ENCODE results near the gene ELL2. TPM values are rescaled to one million over a fixed set of nuclear protein-coding genes. Genes with fewer than 3 reads are reported as not detected.
A peak's percentile ranks its signal among the peaks of the same experiment; 100 is the strongest.

The ELL2 gene
- total and polyA plus RNA-seq, 2 donors (not counting 1 experiment from before 2014, with no cell fraction given), result 68.5 to 121 TPM

GRCh38 chr5:95899829-95900228 is 61.8 kb downstream of the ELL2 start:
- H3K27ac ChIP-seq (ENCODE audit: insufficient read depth, low read length), result no peak overlapping the region
- H2AFZ ChIP-seq (ENCODE audit: low read length), result no peak overlapping the region
- H3K27me3 ChIP-seq (ENCODE audit: control insufficient read depth, insufficient read depth, low read length), result no peaks in the 10 kb centered on the region
- peaks cover 14% of the 10 kb centered on the region for H3K36me3 ChIP-seq (ENCODE audit: control insufficient read depth, insufficient read depth, low read length)
- H3K4me2 ChIP-seq (ENCODE audit: extremely low read depth, insufficient read depth, low read length), result no peak overlapping the region
- no peak for TF ChIP-seq EZH2 (IDR thresholded peaks at IDR 0.05; ENCODE audit: low read length, missing control alignments)
- no peak for TF ChIP-seq CTCF (conservative IDR thresholded peaks at IDR 0.05 in 1 of 2, IDR thresholded peaks at IDR 0.05 in 1 of 2; ENCODE audit: low read depth in 1 of 2, low read length in 2 of 2)
- H3K4me1 ChIP-seq (ENCODE audit: control insufficient read depth, extremely low read depth, insufficient read depth, low read length), result no peaks in the 10 kb centered on the region
- no peak overlapping the region for H3K9ac ChIP-seq (ENCODE audit: insufficient read depth, low read length)
- DNase-seq (ENCODE audit: low read depth in 2 of 2), result no peak
- H3K4me3 ChIP-seq (replicated peaks in 1 of 4; ENCODE audit: control extremely low read depth in 1 of 4, insufficient read depth in 1 of 4, low read depth in 3 of 4, low read length in 4 of 4), result no peak overlapping the region
- H3K79me2 ChIP-seq (ENCODE audit: control insufficient read depth, insufficient read depth, low read length), result peaks cover 6% of the 10 kb centered on the region
- no peaks in the 10 kb centered on the region for H4K20me1 ChIP-seq (ENCODE audit: control insufficient read depth, extremely low read depth, insufficient read depth, low read length)
- H3K9me3 ChIP-seq (ENCODE audit: control insufficient read depth, insufficient read depth, low read depth, low read length), result no peaks in the 10 kb centered on the region

GRCh38 chr5:95899006-95899405 is 62.6 kb downstream of the ELL2 start:
- Histone ChIP-seq H3K27me3 (ENCODE audit: control insufficient read depth, insufficient read depth, low read length) (no peaks in the 10 kb centered on the region), H3K4me1 (ENCODE audit: control insufficient read depth, extremely low read depth, insufficient read depth, low read length) (no peaks in the 10 kb centered on the region), H3K9ac (ENCODE audit: insufficient read depth, low read length) (no peak overlapping the region), H3K4me2 (ENCODE audit: extremely low read depth, insufficient read depth, low read length) (no peak overlapping the region), H3K9me3 (ENCODE audit: control insufficient read depth, insufficient read depth, low read depth, low read length) (no peaks in the 10 kb centered on the region), H3K27ac (ENCODE audit: insufficient read depth, low read length) (no peak overlapping the region), H3K4me3 (replicated peaks in 1 of 4; ENCODE audit: control extremely low read depth in 1 of 4, insufficient read depth in 1 of 4, low read depth in 3 of 4, low read length in 4 of 4) (no peak overlapping the region), H3K36me3 (ENCODE audit: control insufficient read depth, insufficient read depth, low read length) (peaks cover 15% of the 10 kb centered on the region), H4K20me1 (ENCODE audit: control insufficient read depth, extremely low read depth, insufficient read depth, low read length) (no peaks in the 10 kb centered on the region), H2AFZ (ENCODE audit: low read length) (no peak overlapping the region), H3K79me2 (ENCODE audit: control insufficient read depth, insufficient read depth, low read length) (peaks cover 3% of the 10 kb centered on the region)
- no peak for DNase-seq (ENCODE audit: low read depth in 2 of 2)
- TF ChIP-seq CTCF (conservative IDR thresholded peaks at IDR 0.05 in 1 of 2, IDR thresholded peaks at IDR 0.05 in 1 of 2; ENCODE audit: low read depth in 1 of 2, low read length in 2 of 2) (no peak), EZH2 (IDR thresholded peaks at IDR 0.05; ENCODE audit: low read length, missing control alignments) (no peak)

GRCh38 chr5:95895771-95896170 is 65.9 kb downstream of the ELL2 start:
- no peaks in the 10 kb centered on the region for H3K27me3 ChIP-seq (ENCODE audit: control insufficient read depth, insufficient read depth, low read length)
- peaks cover 22% of the 10 kb centered on the region for H3K36me3 ChIP-seq (ENCODE audit: control insufficient read depth, insufficient read depth, low read length)
- TF ChIP-seq EZH2 (IDR thresholded peaks at IDR 0.05; ENCODE audit: low read length, missing control alignments), result no peak
- H3K79me2 ChIP-seq (ENCODE audit: control insufficient read depth, insufficient read depth, low read length), result no peaks in the 10 kb centered on the region
- no peak overlapping the region for H3K4me2 ChIP-seq (ENCODE audit: extremely low read depth, insufficient read depth, low read length)
- H3K9ac ChIP-seq (ENCODE audit: insufficient read depth, low read length), result no peak overlapping the region
- no peaks in the 10 kb centered on the region for H3K4me1 ChIP-seq (ENCODE audit: control insufficient read depth, extremely low read depth, insufficient read depth, low read length)
- H2AFZ ChIP-seq (ENCODE audit: low read length), result no peak overlapping the region
- H4K20me1 ChIP-seq (ENCODE audit: control insufficient read depth, extremely low read depth, insufficient read depth, low read length), result no peaks in the 10 kb centered on the region
- no peaks in the 10 kb centered on the region for H3K9me3 ChIP-seq (ENCODE audit: control insufficient read depth, insufficient read depth, low read depth, low read length)
- no peak overlapping the region for H3K4me3 ChIP-seq (replicated peaks in 1 of 4; ENCODE audit: control extremely low read depth in 1 of 4, insufficient read depth in 1 of 4, low read depth in 3 of 4, low read length in 4 of 4)
- no peak overlapping the region for H3K27ac ChIP-seq (ENCODE audit: insufficient read depth, low read length)
- peak in 1 of 2 donors; percentile 80 for DNase-seq (ENCODE audit: low read depth in 2 of 2)

Measured in fibroblast of lung (primary cell).